ENCODE results near the gene MIGA2. TPM values are rescaled to one million over a fixed set of nuclear protein-coding genes. Genes with fewer than 3 reads are reported as not detected.

MIGA2 gene
- total and polyA plus RNA-seq, 7 experiments from 2014 or later, result 7.1 to 73.4 (median 60.2) TPM

GRCh38 chr9:129037767-129038098 is 1.3 kb downstream of the MIGA2 start:
- Mint-ChIP-seq H3K27ac (peak overlapping the region in 3 of 9 donors; percentile 36 to 90 (median 57)), H3K9me3 (peaks cover 0 to 1% (median 0%) of the 10 kb centered on the region in 11 donors), H3K36me3 (peaks cover 7 to 15% (median 7%) of the 10 kb centered on the region in 5 donors), H3K4me3 (peak overlapping the region; percentile 90 to 99 (median 94)), H3K4me1 (peaks cover 25 to 45% (median 37%) of the 10 kb centered on the region in 7 donors), H3K27me3 (no peaks in the 10 kb centered on the region)
- Histone ChIP-seq H3K4me3 (ENCODE audit: low read length) (peak overlapping the region; percentile 87), H3K27me3 (ENCODE audit: control insufficient read depth in 2 of 2, insufficient read depth in 2 of 2, low read length in 2 of 2) (no peaks in the 10 kb centered on the region), H3K36me3 (ENCODE audit: control insufficient read depth in 2 of 3, insufficient read depth in 3 of 3, low read length in 3 of 3) (peaks cover 0 to 28% (median 6%) of the 10 kb centered on the region in 3 experiments), H3K9me3 (ENCODE audit: control insufficient read depth in 2 of 3, low read length in 3 of 3) (no peaks in the 10 kb centered on the region), H3K4me1 (ENCODE audit: control insufficient read depth in 2 of 2, insufficient read depth in 2 of 2, low read length in 2 of 2) (peaks cover 13 to 17% of the 10 kb centered on the region in 2 donors), H3K27ac (ENCODE audit: low read depth, low read length) (no peak overlapping the region)
- ChIA-PET POLR2A (interaction anchor here (0.6 to 2.3 kb wide), 5 partner anchors 9 to 44 kb away, joined by 3 to 10 read pairs (median 3); partner anchors contain the start of genes DOLPP1 and SH3GLB2), CTCF (no interaction called here)
- DNase-seq (no peak), ATAC-seq (no peak)
- intact Hi-C loops (cut with micrococcal nuclease), result loop anchor here (5.0 kb wide), 4 partner anchors 135 to 580 kb away; partner anchors contain the start of genes IER5L (in 1 of the 2), ODF2 (in 1 of the 2) and ZER1 (in 1 of the 2)

GRCh38 chr9:129038109-129038852 is 1.9 kb downstream of the MIGA2 start:
- H3K27ac ChIP-seq (ENCODE audit: low read depth, low read length), result no peak overlapping the region
- ChIA-PET POLR2A (interaction anchor here (0.6 to 2.3 kb wide), 4 partner anchors 9 to 44 kb away, joined by 3 to 10 read pairs (median 3); partner anchors contain the start of gene SH3GLB2), CTCF (no interaction called here)
- H3K27me3 ChIP-seq (ENCODE audit: control insufficient read depth in 2 of 2, insufficient read depth in 2 of 2, low read length in 2 of 2), result no peaks in the 10 kb centered on the region
- peaks cover 0 to 31% (median 6%) of the 10 kb centered on the region in 3 experiments for H3K36me3 ChIP-seq (ENCODE audit: control insufficient read depth in 2 of 3, insufficient read depth in 3 of 3, low read length in 3 of 3)
- H3K9me3 ChIP-seq (ENCODE audit: control insufficient read depth in 2 of 3, low read length in 3 of 3), result no peaks in the 10 kb centered on the region
- peak overlapping the region; percentile 90 to 99 (median 94) for H3K4me3 Mint-ChIP-seq
- H3K27me3 Mint-ChIP-seq, result no peaks in the 10 kb centered on the region
- H3K4me1 ChIP-seq (ENCODE audit: control insufficient read depth in 2 of 2, insufficient read depth in 2 of 2, low read length in 2 of 2), result peaks cover 13 to 17% of the 10 kb centered on the region in 2 donors
- H3K36me3 Mint-ChIP-seq, result peaks cover 7 to 17% (median 8%) of the 10 kb centered on the region in 5 donors
- no peak overlapping the region for H3K4me3 ChIP-seq (ENCODE audit: low read length)
- peak overlapping the region in 3 of 9 donors; percentile 21 to 57 (median 36) for H3K27ac Mint-ChIP-seq
- intact Hi-C loops (cut with micrococcal nuclease), result loop anchor here (5.0 kb wide), 4 partner anchors 136 to 581 kb away; partner anchors contain the start of genes IER5L (in 1 of the 2), ODF2 (in 1 of the 2) and ZER1 (in 1 of the 2)
- DNase-seq (no peak), ATAC-seq (no peak)
- peaks cover 0 to 1% (median 0%) of the 10 kb centered on the region in 11 donors for H3K9me3 Mint-ChIP-seq
- H3K4me1 Mint-ChIP-seq, result peaks cover 25 to 45% (median 37%) of the 10 kb centered on the region in 7 donors

GRCh38 chr9:129040113-129040643 is 3.8 kb downstream of the MIGA2 start:
- intact Hi-C loops (cut with micrococcal nuclease), result no loop called here
- Mint-ChIP-seq H3K27ac (no peak overlapping the region), H3K9me3 (peaks cover 0 to 3% (median 0%) of the 10 kb centered on the region in 11 donors), H3K4me3 (peak overlapping the region in 5 of 10 donors; percentile 9 to 68 (median 39)), H3K27me3 (no peaks in the 10 kb centered on the region), H3K4me1 (peaks cover 25 to 45% (median 37%) of the 10 kb centered on the region in 7 donors), H3K36me3 (peaks cover 7 to 22% (median 12%) of the 10 kb centered on the region in 5 donors)
- H3K4me1 ChIP-seq (ENCODE audit: control insufficient read depth in 2 of 2, insufficient read depth in 2 of 2, low read length in 2 of 2), result peaks cover 13 to 17% of the 10 kb centered on the region in 2 donors
- ChIA-PET CTCF (no interaction called here), POLR2A (no interaction called here)
- DNase-seq (no peak), ATAC-seq (no peak)
- no peak overlapping the region for H3K27ac ChIP-seq (ENCODE audit: low read depth, low read length)
- no peaks in the 10 kb centered on the region for H3K9me3 ChIP-seq (ENCODE audit: control insufficient read depth in 2 of 3, low read length in 3 of 3)
- H3K4me3 ChIP-seq (ENCODE audit: low read length), result no peak overlapping the region
- H3K27me3 ChIP-seq (ENCODE audit: control insufficient read depth in 2 of 2, insufficient read depth in 2 of 2, low read length in 2 of 2), result no peaks in the 10 kb centered on the region
- H3K36me3 ChIP-seq (ENCODE audit: control insufficient read depth in 2 of 3, insufficient read depth in 3 of 3, low read length in 3 of 3), result peaks cover 0 to 45% (median 6%) of the 10 kb centered on the region in 3 experiments

GRCh38 chr9:129042016-129042415 is 5.6 kb downstream of the MIGA2 start:
- intact Hi-C loops (cut with micrococcal nuclease), result no loop called here
- ChIA-PET POLR2A (no interaction called here), CTCF (no interaction called here)
- peaks cover 0 to 3% (median 0%) of the 10 kb centered on the region in 11 donors for H3K9me3 Mint-ChIP-seq
- H3K36me3 Mint-ChIP-seq, result peaks cover 7 to 22% (median 12%) of the 10 kb centered on the region in 5 donors
- no peaks in the 10 kb centered on the region for H3K27me3 Mint-ChIP-seq
- H3K4me1 Mint-ChIP-seq, result peaks cover 15 to 32% (median 25%) of the 10 kb centered on the region in 7 donors
- Histone ChIP-seq H3K27ac (ENCODE audit: low read depth, low read length) (no peak overlapping the region), H3K4me3 (ENCODE audit: low read length) (no peak overlapping the region), H3K36me3 (ENCODE audit: control insufficient read depth in 2 of 3, insufficient read depth in 3 of 3, low read length in 3 of 3) (peaks cover 0 to 45% (median 6%) of the 10 kb centered on the region in 3 experiments), H3K9me3 (ENCODE audit: control insufficient read depth in 2 of 3, low read length in 3 of 3) (no peaks in the 10 kb centered on the region), H3K4me1 (ENCODE audit: control insufficient read depth in 2 of 2, insufficient read depth in 2 of 2, low read length in 2 of 2) (peaks cover 11 to 15% of the 10 kb centered on the region in 2 donors), H3K27me3 (ENCODE audit: control insufficient read depth in 2 of 2, insufficient read depth in 2 of 2, low read length in 2 of 2) (no peaks in the 10 kb centered on the region)
- no peak for ATAC-seq
- DNase-seq, result no peak
- H3K4me3 Mint-ChIP-seq, result no peak overlapping the region
- no peak overlapping the region for H3K27ac Mint-ChIP-seq

GRCh38 chr9:129052592-129052991 is 16.2 kb downstream of the MIGA2 start:
- DNase-seq (no peak), ATAC-seq (no peak)
- Mint-ChIP-seq H3K27ac (peak overlapping the region in 1 of 9 donors; percentile 62), H3K9me3 (no peaks in the 10 kb centered on the region), H3K36me3 (peaks cover 0 to 21% (median 4%) of the 10 kb centered on the region in 5 donors), H3K27me3 (no peaks in the 10 kb centered on the region), H3K4me3 (no peak overlapping the region), H3K4me1 (no peaks in the 10 kb centered on the region)
- intact Hi-C loops (cut with micrococcal nuclease), result no loop called here
- no peaks in the 10 kb centered on the region for H3K9me3 ChIP-seq (ENCODE audit: control insufficient read depth in 2 of 3, low read length in 3 of 3)
- ChIA-PET CTCF (no interaction called here), POLR2A (no interaction called here)
- H3K27me3 ChIP-seq (ENCODE audit: control insufficient read depth in 2 of 2, insufficient read depth in 2 of 2, low read length in 2 of 2), result no peaks in the 10 kb centered on the region
- H3K4me3 ChIP-seq (ENCODE audit: low read length), result no peak overlapping the region
- H3K36me3 ChIP-seq (ENCODE audit: control insufficient read depth in 2 of 3, insufficient read depth in 3 of 3, low read length in 3 of 3), result peaks cover 0 to 53% (median 5%) of the 10 kb centered on the region in 3 experiments
- no peak overlapping the region for H3K27ac ChIP-seq (ENCODE audit: low read depth, low read length)
- no peaks in the 10 kb centered on the region for H3K4me1 ChIP-seq (ENCODE audit: control insufficient read depth in 2 of 2, insufficient read depth in 2 of 2, low read length in 2 of 2)

GRCh38 chr9:129053020-129053419 is 16.6 kb downstream of the MIGA2 start:
- Histone ChIP-seq H3K27me3 (ENCODE audit: control insufficient read depth in 2 of 2, insufficient read depth in 2 of 2, low read length in 2 of 2) (no peaks in the 10 kb centered on the region), H3K4me1 (ENCODE audit: control insufficient read depth in 2 of 2, insufficient read depth in 2 of 2, low read length in 2 of 2) (no peaks in the 10 kb centered on the region), H3K36me3 (ENCODE audit: control insufficient read depth in 2 of 3, insufficient read depth in 3 of 3, low read length in 3 of 3) (peaks cover 0 to 49% (median 5%) of the 10 kb centered on the region in 3 experiments), H3K27ac (ENCODE audit: low read depth, low read length) (no peak overlapping the region), H3K4me3 (ENCODE audit: low read length) (no peak overlapping the region), H3K9me3 (ENCODE audit: control insufficient read depth in 2 of 3, low read length in 3 of 3) (no peaks in the 10 kb centered on the region)
- no peak overlapping the region for H3K4me3 Mint-ChIP-seq
- intact Hi-C loops (cut with micrococcal nuclease), result no loop called here
- H3K27ac Mint-ChIP-seq, result no peak overlapping the region
- peaks cover 0 to 24% (median 4%) of the 10 kb centered on the region in 5 donors for H3K36me3 Mint-ChIP-seq
- CTCF ChIA-PET, result no interaction called here
- no peaks in the 10 kb centered on the region for H3K9me3 Mint-ChIP-seq
- DNase-seq (no peak), ATAC-seq (no peak)
- no peaks in the 10 kb centered on the region for H3K27me3 Mint-ChIP-seq
- no peaks in the 10 kb centered on the region for H3K4me1 Mint-ChIP-seq
- POLR2A ChIA-PET, result no interaction called here
